MM.1S (cell line): ENCODE data around the gene MORC4.

Source experiments
- DNase-seq: peaks from one replicate; pipeline ENCODE4 v3.0.0-alpha.2; 2015
- H2AFZ ChIP-seq: fragments of 300-600 bp; sonication (generic); 2 replicates; pipeline ENCODE4 v1.6.0; 2016; ENCODE audit warnings: antibody characterized with exemption, low read length
- H3F3A ChIP-seq: fragments of 300-600 bp; sonication (generic); 2 replicates; pipeline ENCODE4 v1.6.1; 2016; ENCODE audit warnings: mild to moderate bottlenecking, antibody characterized with exemption, low read length, moderate library complexity, mixed read lengths; ENCODE audit not compliant: insufficient read depth
- H3K27ac ChIP-seq: fragments of 300-600 bp; sonication (generic); 2 replicates; pipeline ENCODE4 v1.5.1; 2016; ENCODE audit warnings: mild to moderate bottlenecking, low read length
- H3K27me3 ChIP-seq: fragments of 300-600 bp; sonication (generic); replicated peaks from 2 replicates; pipeline ENCODE4 v1.6.0; 2016; ENCODE audit warnings: low read length; ENCODE audit not compliant: insufficient read depth
- H3K36me3 ChIP-seq: fragments of 300-600 bp; sonication (generic); replicated peaks from 2 replicates; pipeline ENCODE4 v1.6.1; 2016; ENCODE audit warnings: mild to moderate bottlenecking, low read length, mixed read lengths; ENCODE audit not compliant: insufficient read depth
- H3K4me1 ChIP-seq: fragments of 300-600 bp; sonication (generic); 2 replicates; pipeline ENCODE4 v1.6.1; 2016; ENCODE audit warnings: low read length, mixed read lengths
- H3K4me2 ChIP-seq: fragments of 300-600 bp; sonication (generic); 2 replicates; pipeline ENCODE4 v1.6.0; 2016; ENCODE audit warnings: low read depth, low read length
- H3K4me3 ChIP-seq: fragments of 300-600 bp; sonication (generic); 2 replicates; pipeline ENCODE4 v1.5.1; 2016; ENCODE audit warnings: low read length, mixed read lengths
- H3K79me2 ChIP-seq: fragments of 300-600 bp; sonication (generic); 2 replicates; pipeline ENCODE4 v1.6.1; 2016; ENCODE audit warnings: mixed run types, low read length, mixed read lengths
- H3K9ac ChIP-seq: fragments of 300-600 bp; sonication (generic); 2 replicates; pipeline ENCODE4 v1.6.1; 2016; ENCODE audit warnings: low read length, mixed read lengths
- H3K9me2 ChIP-seq: fragments of 300-600 bp; sonication (generic); replicated peaks from 2 replicates; pipeline ENCODE4 v1.6.1; 2016; ENCODE audit warnings: mild to moderate bottlenecking, low read length, mixed read lengths; ENCODE audit not compliant: insufficient read depth
- H3K9me3 ChIP-seq: fragments of 300-600 bp; sonication (generic); replicated peaks from 2 replicates; pipeline ENCODE4 v1.6.1; 2016; ENCODE audit warnings: mild to moderate bottlenecking, low read length, mixed read lengths; ENCODE audit not compliant: insufficient read depth
- H4K20me1 ChIP-seq: fragments of 300-600 bp; sonication (generic); 2 replicates; pipeline ENCODE4 v1.6.1; 2016; ENCODE audit warnings: mild to moderate bottlenecking, low read length, moderate library complexity, mixed read lengths; ENCODE audit not compliant: insufficient read depth
- EZH2 ChIP-seq: fragments of 300-600 bp; sonication (generic); optimal IDR thresholded peaks from 2 replicates; pipeline ENCODE3; 2017; ENCODE audit warnings: low read depth, mild to moderate bottlenecking, antibody characterized with exemption, low read length, mixed read lengths
- EZH2phosphoT487 ChIP-seq: fragments of 300-600 bp; sonication (generic); IDR thresholded peaks from 2 replicates; pipeline ENCODE4 v1.6.1; 2018; ENCODE audit warnings: antibody characterized with exemption, low read length
- TF ChIP-seq, protein P1 (sequence below): fragments of 300-600 bp; sonication (generic); IDR thresholded peaks from 2 replicates; pipeline ENCODE4 v1.5.1; 2016; ENCODE audit warnings: antibody characterized with exemption, low read length, mixed read lengths

Gene MORC4

DNA sequence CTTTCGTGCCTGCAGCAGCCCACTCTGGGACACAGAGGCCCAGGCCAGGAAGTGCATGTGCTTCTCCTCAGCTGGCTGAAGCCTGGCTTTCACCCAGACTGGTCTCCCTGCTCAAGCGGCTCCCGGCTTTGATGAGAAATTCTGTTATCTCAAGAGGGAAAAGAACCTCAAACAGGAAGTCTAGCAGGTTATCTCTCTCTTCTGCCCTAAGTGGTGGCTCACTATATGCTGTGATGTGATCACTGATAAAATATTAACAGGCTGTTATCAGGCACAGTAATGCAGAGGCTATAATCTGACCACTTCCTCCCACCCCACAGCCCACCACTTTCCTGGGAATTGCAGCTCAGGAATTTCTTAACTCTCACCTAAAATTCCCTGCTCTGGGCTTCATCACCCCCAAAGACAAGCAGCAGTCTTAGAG is 66.5 kb downstream of the MORC4 start:
- DNase-seq = no peak
- H3K27me3 ChIP-seq = no peaks in the 10 kb centered on the region

DNA sequence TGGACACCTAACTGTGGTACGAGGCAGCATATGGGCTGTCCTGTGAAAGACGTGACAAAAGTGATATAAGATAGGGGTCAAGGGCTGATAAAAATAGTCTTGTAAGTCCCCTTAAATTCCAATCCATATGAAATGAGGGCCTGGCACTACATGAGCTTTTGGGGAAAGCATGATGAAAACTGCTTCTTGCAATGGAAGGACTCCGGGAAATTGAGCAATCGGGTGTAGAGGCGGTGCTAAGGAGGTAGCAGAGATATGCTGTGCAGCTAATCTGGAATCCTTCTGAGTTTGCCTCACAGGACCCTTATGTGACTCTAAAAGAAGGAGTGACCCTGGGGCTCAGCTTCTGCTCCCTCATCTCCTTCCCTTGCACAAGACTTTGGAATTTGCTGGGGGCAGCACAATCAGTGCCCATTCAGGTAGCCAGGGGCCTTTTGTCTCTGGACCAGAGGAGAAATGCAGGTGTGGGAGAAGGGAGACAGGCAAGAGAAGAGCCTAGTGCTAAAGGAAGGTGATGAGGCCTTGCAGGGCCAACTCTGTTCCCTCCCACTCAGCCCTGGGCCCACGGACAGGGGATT is 67.0 kb downstream of the MORC4 start:
- H3K9me3 ChIP-seq = no peaks in the 10 kb centered on the region
- no peak for DNase-seq
- no peak overlapping the region for H3K9ac ChIP-seq
- no peak for TF ChIP-seq EZH2phosphoT487
- no peak for TF ChIP-seq EZH2
- TF ChIP-seq, protein P1, sequence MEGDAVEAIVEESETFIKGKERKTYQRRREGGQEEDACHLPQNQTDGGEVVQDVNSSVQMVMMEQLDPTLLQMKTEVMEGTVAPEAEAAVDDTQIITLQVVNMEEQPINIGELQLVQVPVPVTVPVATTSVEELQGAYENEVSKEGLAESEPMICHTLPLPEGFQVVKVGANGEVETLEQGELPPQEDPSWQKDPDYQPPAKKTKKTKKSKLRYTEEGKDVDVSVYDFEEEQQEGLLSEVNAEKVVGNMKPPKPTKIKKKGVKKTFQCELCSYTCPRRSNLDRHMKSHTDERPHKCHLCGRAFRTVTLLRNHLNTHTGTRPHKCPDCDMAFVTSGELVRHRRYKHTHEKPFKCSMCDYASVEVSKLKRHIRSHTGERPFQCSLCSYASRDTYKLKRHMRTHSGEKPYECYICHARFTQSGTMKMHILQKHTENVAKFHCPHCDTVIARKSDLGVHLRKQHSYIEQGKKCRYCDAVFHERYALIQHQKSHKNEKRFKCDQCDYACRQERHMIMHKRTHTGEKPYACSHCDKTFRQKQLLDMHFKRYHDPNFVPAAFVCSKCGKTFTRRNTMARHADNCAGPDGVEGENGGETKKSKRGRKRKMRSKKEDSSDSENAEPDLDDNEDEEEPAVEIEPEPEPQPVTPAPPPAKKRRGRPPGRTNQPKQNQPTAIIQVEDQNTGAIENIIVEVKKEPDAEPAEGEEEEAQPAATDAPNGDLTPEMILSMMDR = no peak
- no peaks in the 10 kb centered on the region for H3K36me3 ChIP-seq
- no peak overlapping the region for H3K4me2 ChIP-seq
- no peaks in the 10 kb centered on the region for H3K79me2 ChIP-seq
- no peaks in the 10 kb centered on the region for H3K27me3 ChIP-seq
- H3K4me3 ChIP-seq = no peak overlapping the region
- H3F3A ChIP-seq = no peaks in the 10 kb centered on the region
- no peak overlapping the region for H2AFZ ChIP-seq
- no peaks in the 10 kb centered on the region for H3K4me1 ChIP-seq
- H3K9me2 ChIP-seq = no peaks in the 10 kb centered on the region
- H3K27ac ChIP-seq = no peak overlapping the region
- no peaks in the 10 kb centered on the region for H4K20me1 ChIP-seq

More for the DNA sequence above, 66.5 kb downstream of the MORC4 start:
- Histone ChIP-seq H3K79me2 (no peaks in the 10 kb centered on the region), H3K4me1 (no peaks in the 10 kb centered on the region), H4K20me1 (no peaks in the 10 kb centered on the region), H3K27ac (no peak overlapping the region), H3K4me3 (no peak overlapping the region), H3F3A (no peaks in the 10 kb centered on the region), H3K36me3 (no peaks in the 10 kb centered on the region), H3K9ac (no peak overlapping the region), H3K4me2 (no peak overlapping the region), H2AFZ (no peak overlapping the region), H3K9me3 (no peaks in the 10 kb centered on the region), H3K9me2 (no peaks in the 10 kb centered on the region)
- TF ChIP-seq EZH2 = no peak
- no peak for TF ChIP-seq EZH2phosphoT487
- TF ChIP-seq, protein P1 = no peak

DNA sequence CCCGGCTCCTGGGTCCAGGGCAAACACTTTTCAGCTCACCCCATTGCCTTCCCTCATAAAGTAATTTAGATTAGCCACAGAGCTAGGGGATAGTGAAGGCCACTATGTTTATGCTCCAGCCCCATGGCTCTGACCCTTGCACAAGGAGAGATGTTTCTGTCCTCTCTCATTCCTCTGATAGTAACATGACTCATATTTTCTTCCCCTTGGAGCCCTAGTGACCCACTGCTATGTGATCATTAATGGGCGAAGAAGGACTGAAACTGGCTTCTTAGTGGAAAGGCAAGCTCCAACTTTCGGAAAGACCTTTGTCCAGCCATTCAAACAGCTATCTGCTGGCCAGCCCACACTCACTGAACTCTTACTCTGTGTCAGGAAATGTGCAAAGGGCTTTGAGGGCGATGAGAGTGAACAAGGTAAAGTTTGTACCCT is 67.5 kb downstream of the MORC4 start:
- H3K4me2 ChIP-seq = no peak overlapping the region
- no peak overlapping the region for H3K27ac ChIP-seq
- no peaks in the 10 kb centered on the region for H3K27me3 ChIP-seq

More for the DNA sequence above, 67.5 kb downstream of the MORC4 start:
- no peak overlapping the region for H3K4me3 ChIP-seq
- H3K9me2 ChIP-seq = no peaks in the 10 kb centered on the region
- no peaks in the 10 kb centered on the region for H3K36me3 ChIP-seq
- no peak overlapping the region for H3K9ac ChIP-seq
- H3F3A ChIP-seq = no peaks in the 10 kb centered on the region
- H3K79me2 ChIP-seq = no peaks in the 10 kb centered on the region
- H2AFZ ChIP-seq = no peak overlapping the region
- H3K4me1 ChIP-seq = no peaks in the 10 kb centered on the region
- no peaks in the 10 kb centered on the region for H4K20me1 ChIP-seq
- DNase-seq = no peak
- TF ChIP-seq EZH2 (no peak), EZH2phosphoT487 (no peak)
- TF ChIP-seq, protein P1 = no peak
- no peaks in the 10 kb centered on the region for H3K9me3 ChIP-seq
